HG02870 (cell line): ENCODE measurements around the gene SIGLEC14.
"Not testable (repeated sequence)": the region's sequence is repeated elsewhere in the genome, so short reads cannot be mapped to it uniquely, and the experiment has no call there.

ENCODE experiments used
- ATAC-seq: cut with Tn5 transposase; IDR thresholded peaks from one replicate; pipeline ENCODE4 v1.9.1; 2021; ENCODE audit warnings: mild to moderate bottlenecking, moderate library complexity; ENCODE audit not compliant: unreplicated experiment

SIGLEC14 gene

DNA sequence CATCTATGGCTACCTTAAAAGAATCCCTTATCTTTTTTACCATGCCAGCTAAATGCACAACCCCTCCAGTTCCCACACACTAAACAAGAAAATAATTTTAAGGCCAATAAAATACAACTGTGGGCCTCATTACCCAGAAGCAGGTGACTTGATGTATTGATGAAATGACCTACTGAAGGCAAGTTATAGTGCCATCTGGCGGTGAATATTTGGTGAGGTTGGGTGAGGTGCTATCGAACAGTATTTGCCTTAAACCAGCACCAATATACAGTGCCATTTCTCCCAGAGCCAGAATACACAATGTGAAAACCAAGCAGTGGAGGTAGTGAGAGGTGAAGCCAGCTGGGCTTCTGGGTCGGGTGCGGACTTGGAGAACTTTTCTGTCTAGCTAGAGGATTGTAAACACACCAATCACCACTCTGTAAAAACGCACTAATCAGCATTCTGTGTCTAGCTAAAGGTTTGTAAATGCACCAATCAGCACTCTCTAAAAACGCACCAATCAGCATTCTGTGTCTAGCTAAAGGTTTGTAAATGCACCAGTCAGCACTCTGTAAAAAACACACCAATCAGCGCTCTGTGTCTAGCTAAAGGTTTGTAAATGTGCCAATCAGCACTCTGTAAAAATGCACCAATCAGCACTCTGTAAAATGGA lies 29.4 kb upstream of the SIGLEC14 start:
- not testable (repeated sequence) for ATAC-seq

DNA sequence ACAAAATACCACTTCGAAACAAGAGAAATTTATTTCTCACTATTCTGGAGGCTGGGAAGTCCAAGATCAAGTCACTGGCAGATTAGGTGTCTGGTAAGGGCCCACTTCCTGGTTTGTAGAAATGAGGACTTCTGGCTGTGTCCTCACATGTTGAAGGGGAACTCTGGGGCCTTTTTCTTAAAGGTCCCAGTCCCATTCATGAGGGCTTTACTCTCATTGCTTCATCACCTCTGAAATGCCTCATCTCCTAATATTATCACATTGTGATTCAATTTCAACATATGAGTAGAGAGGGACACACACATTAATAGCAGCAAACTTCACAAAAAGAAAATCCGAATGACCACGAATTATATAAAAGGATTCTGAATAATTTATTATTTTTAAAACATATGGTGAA lies 21.6 kb upstream of the SIGLEC14 start:
- no peak for ATAC-seq

DNA sequence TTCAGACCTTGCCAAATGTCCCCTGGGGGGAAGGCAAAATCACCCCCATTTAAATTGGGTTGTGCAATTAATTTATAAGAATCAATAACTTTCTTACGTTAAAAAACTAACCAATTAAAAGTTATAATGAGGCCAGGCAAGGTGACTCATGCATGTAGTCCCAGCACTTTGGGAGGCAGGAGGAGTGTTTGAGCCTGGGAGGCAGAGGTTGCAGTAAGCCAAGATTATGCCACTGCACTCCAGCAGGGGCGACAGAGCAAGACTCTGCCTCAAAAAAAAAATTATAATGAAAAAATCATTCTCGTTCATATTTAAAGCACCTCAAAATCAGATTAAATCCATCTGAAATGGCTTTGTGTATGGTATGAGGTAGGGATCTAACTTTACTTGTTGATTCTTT lies 18.4 kb upstream of the SIGLEC14 start:
- no peak for ATAC-seq

DNA sequence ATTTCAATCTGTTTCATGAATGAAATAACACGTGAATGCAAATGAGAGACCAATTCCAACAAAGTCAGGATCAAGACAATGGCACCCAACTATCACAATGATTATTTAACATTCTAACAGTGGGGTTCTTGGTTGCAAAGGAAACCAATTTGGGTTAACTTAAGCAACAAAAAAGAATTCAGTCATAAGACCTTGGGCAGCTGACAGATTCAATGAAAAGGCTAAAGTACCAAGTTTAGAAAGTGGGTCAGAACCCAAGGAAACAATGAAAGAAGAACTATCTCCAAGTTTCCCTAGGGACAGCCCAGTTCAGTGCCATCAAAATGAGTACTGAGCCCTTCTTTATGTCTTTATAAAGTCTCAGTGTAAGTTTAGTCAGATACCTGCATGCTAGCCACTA lies 17.5 kb upstream of the SIGLEC14 start:
- ATAC-seq: no peak

DNA sequence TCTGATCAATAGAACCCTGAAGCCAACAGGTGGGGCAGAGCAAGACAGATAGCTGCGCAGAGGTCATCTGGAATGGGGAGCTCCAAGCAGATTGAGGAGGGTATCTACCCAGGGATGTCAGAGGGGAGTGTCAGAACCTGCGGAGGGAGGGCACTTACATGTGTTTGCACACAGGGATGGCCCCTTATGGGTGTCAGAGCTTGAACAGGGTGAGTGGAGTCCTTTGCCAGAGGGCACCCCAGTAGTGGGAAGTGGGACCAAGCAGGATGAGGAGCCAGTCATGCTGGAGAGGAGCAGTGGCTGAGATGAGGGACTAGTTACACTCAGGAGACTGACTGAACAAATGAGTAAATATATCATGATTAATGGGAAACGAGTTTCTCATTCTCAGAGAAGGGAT lies 17.0 kb upstream of the SIGLEC14 start:
- ATAC-seq: no peak

DNA sequence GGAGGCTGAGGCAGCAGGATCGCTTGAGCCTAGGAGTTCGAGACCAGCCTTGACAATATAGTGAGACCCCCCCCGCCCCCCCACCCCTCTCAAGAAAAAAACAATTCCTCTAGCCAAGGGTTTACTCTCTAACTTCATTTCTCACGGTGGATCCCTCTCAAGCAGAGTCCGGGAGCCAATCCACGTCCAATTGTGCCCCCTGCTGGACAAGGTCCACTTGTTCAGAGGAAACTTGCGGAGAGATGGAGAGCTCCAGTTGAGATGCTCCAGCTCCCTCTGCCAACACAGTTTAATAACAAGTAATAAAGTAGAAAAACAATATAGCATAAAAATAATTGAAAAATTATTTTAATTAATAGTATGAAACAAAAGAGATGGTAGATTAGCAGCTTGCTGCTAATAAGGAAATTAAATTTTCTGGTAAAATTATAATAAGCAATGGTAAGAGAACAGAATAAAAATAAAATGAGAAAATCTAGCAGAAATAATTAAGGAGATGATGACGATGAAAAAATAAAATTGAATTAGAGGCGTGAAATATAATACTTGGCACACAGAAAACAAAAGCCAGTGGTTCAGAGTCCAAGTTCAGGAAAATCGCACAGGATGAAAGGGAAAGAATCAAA lies 14.5 kb upstream of the SIGLEC14 start:
- no peak for ATAC-seq

DNA sequence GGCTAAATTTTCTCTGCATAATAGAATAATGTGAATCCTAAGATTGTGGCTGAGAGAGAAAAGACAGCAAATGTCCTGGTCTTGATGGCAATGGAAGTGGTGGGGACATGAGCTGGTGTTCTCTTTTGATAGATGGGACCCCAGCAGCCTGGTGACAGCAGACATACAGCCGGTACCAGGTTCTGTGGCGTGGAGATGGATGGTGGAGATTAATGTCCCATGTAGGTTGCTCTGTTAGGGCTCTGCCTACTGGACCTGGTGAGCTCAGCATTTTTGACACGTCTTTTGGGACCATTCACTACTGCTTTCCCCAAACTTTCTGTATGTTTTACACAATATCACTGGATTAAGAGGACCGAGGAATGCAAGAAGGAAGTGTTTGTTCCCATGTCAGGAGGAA lies 8.2 kb upstream of the SIGLEC14 start:
- ATAC-seq: no peak

DNA sequence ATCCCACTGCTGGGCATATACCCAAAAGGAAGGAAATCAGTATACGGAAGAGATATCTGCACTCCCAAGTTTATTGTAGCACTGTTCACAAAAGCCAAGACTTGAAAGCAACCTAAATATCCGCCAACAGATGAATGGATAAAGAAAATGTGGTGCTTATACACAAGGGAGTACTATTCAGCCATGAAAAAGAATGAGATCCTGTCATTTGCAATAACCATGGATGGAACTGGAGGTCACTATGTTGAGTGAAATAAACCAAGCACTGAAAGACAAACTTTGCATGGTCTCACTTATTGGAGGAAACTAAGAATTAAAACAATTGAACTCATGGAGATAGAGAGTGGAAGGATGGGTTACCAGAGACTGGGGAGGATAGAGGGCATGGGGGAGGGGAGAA lies 6.5 kb upstream of the SIGLEC14 start:
- ATAC-seq: no peak

DNA sequence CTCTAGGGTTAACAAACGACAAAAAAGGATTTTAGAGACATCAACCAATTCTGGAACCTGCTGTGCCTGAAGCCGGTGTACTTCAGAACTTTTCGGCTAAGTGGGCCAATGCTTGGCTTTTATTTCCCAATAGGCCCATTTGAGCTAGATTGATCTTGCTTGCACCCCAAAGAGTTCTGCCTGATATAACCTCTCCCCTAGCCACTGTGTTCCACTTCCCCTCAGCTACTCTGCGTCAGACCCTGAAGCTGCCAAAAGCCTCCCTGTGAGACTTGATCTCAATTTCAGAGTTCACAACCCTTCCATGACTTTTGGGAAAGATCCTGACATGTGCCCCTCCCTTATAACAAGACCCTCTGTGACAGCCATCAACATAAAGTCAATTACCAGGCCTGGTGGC lies 5.6 kb upstream of the SIGLEC14 start:
- ATAC-seq: no peak

DNA sequence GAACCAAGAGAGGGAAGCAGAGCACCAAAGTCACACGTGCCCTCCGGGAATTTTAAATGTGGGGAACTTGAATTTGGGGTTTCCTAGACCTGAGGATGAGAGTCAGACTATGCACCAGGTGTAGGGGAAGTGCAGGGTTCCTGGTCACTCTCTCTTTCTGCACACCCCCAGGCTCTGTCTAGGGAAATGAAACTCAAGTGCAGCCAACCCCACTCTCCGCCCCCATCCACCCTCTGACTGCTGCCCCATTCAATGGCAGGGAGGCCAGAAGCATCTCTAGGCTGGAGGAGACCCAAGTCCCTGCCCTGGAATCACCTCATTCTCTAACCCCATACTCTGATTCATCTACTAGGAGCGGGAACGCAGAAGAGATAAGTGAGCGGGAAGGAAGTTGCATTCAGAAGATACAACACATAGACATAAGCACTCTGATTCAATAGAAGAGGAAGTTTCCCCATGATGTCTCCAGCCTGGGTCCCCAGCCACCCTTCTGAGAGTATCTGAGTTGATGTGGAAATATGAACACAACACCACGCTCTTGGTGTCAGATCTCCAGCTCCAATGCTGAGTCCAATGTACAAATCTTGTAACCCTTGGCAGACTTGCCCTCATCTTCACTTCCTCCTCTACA lies 4.7 kb upstream of the SIGLEC14 start:
- ATAC-seq: no peak

DNA sequence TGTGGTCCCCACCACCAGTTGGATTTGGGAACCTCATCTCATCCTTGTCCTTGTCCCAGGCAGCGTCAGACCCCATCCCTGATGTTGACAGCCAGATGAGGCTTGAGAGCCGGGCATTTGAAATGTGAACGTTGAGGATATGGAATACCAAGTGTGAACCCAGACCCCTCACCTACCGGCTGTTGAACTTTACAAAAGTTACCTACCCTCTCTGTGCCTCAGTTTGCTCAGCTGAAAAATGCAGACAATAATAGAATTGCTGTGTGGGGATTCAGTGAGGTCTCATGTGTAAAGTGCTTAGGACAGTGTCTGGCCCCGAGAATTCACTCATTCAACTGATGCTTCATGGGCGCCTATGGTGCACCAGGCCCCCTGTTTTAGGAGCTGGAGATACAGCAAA lies 693 bp upstream of the SIGLEC14 start:
- no peak for ATAC-seq

DNA sequence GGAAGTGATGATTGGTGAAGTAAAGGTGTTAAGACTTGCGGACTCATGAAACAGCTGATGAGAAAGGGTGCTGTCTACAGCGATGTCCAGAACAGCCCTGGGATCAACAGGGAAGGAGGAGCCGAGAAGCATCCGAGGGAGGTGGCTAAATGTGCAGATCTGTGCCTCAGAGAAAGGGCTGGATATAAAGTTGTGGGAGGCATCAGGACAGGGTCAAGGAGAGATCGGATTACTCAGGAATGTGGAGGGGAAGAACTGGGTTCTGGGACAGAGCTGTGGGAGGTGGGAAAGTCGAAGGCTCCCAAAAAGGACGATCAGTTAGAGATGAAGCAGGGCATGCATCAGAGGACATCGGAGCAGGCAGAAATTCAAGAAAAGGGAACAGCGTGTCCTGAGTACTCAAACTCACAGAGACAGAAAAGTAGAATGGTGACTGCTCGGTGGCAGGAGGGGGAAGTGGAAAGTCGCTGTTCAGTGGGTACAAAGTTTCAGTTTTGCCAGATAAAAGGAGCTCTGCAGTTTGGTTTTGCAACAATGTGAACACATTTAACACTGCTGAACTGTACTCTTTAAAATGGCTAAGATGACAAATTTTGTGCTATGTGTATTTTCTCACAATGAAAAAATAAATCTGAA lies 1.9 kb downstream of the SIGLEC14 start:
- no peak for ATAC-seq

DNA sequence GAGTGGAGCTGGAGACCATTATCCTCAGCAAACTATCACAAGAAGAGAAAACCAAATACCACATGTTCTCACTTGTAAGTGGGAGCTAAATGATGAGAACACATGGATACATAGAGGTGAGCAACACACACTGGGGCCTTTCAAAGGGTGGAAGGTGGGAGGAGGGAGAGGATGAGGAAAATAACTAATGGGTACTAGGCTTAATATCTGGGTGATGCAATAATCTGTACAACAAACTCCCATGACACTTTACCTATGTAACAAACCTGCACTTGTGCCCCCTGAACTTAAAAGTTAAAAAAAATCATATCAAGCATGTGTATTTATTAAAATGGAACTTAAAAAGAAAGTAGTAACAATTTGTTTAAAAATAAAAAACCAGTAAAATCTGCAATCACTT lies 5.0 kb downstream of the SIGLEC14 start:
- ATAC-seq: no peak

DNA sequence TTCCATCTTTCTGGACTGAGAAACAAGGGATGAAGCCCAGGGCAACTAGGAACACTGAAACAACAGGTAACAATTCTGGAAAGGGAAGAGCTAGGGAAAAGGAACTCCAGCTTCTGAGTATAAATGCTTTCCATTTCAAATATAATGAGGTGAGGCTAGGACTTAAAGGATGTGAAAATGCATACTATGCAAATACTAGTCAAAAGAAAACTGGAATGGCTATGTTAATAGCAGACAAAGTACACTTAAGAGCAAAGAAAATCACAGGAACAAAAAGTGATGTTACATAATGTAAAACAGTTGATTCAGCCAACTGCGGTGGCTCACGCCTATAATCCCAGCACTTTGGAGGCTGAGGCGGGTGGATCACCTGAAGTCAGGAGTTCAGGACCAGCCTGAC lies 6.2 kb downstream of the SIGLEC14 start:
- ATAC-seq: no peak

DNA sequence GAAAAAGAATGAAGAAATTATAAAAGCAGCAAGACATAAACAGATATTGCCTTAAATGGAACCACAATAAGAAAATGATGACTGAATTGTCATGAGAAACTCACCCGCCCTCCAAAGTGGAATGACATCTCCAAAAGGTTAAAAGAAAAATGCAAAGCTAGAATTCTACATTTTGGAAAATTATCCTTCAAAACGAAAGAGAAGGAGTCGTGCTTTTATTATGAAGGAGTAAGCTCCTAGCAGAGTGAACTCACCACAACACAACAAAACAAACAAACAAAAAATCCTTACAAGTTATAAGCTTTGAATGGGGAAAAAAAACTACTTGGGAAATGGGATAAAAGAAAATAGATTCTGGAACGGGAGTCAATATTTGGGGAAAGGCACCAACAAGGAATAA lies 6.7 kb downstream of the SIGLEC14 start:
- no peak for ATAC-seq

DNA sequence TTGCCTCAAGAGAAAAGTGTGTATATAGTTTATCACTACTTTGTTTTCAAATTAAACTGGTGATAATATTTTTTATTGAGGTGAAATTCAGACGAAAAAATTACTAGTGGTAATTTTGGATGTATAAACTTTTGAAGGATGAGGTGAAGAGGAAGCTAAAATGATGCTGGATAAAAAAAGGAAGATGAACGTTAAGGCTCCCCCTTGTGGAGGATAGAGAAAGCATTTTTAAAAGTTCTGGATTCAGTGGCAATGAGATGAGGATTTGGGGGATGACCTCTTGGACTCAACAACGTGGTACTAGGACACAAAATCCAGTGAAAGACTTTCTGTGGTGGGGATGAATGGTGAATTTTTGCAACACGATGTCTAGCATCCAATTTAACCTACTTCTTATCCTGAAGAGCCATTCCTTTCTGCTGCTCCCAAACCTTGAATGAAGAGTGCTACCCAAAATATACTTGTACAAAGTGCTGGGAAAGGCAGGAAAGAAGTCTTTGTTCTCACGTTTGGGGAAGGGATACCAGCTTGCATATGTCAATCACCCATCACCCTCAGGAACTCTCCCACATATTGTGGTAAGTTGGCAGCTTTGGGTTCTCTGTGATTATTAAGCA lies 9.2 kb downstream of the SIGLEC14 start:
- ATAC-seq: no peak

DNA sequence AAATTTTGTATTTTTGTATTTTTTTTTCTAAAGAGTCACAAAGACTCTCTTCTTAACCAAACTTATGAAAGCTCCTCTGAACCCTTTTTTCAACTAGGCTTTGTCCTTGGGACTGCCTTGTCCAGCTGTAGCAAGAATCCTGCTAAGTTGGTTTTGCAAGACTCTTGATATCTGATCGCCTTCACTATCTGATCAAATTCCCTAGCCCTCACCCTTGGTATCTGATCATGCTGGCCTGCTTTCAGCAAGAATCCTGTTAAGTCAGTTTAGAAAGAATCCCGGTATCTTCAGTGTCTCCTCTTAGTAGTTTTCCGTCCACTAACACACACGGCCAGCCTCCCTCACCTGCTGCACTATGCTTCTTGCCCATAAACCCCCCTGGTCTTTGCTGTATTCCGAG lies 14.5 kb downstream of the SIGLEC14 start:
- ATAC-seq: no peak

DNA sequence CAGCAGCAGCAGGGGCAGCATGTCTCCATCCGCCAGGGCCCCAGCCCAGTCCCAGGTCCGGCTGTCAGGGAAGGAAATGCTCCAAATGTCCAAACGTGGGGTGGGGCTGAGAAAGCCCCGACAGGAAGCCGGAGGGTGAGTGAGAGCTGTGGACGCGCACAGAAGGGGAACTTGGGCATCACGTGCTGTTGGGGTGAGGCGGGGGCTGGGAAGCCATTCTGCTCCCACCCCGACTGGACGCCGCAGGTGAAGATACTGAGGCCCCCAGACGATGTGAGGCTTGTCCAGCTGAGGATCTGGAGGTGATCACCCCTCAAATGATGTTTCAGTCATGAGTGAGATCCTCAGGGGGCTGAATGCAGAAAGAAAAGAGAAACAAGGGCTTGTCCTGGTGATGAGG lies 16.3 kb downstream of the SIGLEC14 start, which contains the start of gene SIGLEC5:
Gene SIGLEC5 (minus strand): TSS at position 87 of the 400 bp plus-strand sequence. CDS start 66 bp downstream, at position 21.
- not testable (repeated sequence) for ATAC-seq

DNA sequence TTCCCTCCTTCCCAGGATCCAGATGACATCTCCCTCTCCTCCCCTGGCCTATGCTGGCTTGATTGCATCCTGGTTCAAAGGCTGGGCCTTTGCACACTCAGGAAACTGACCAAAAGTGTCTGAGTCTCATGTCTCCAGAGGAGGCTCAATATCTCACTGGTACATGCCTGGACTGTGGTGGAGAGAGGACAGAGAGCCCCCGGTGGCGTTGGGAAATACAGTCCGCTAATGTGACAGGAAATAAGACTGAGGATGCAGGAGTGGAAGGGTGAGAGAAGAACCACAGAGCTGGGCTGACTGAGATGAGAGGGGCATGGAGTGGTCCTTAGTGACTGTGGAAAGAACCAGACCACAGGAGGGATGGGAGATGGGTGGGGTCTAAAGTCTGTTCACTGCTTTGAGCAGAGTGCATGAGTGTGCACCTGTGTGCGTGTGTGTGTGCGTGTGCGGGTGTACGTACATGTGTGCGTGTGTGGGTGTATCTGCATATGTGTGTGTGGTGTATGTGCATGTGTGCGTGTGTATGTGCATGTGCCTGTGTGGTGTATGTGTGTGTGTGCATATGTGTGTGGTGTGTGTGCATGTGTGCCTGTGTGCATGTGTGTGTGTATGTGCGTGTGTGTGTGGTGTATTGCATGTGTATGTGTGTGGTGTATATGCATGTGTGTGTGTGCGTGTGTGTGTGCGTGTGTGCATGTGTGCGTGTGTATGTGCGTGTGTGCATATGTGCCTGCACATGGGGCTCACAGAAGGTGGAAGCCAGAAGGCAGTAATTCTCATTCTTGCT lies 18.3 kb downstream of the SIGLEC14 start:
- ATAC-seq: no peak

DNA sequence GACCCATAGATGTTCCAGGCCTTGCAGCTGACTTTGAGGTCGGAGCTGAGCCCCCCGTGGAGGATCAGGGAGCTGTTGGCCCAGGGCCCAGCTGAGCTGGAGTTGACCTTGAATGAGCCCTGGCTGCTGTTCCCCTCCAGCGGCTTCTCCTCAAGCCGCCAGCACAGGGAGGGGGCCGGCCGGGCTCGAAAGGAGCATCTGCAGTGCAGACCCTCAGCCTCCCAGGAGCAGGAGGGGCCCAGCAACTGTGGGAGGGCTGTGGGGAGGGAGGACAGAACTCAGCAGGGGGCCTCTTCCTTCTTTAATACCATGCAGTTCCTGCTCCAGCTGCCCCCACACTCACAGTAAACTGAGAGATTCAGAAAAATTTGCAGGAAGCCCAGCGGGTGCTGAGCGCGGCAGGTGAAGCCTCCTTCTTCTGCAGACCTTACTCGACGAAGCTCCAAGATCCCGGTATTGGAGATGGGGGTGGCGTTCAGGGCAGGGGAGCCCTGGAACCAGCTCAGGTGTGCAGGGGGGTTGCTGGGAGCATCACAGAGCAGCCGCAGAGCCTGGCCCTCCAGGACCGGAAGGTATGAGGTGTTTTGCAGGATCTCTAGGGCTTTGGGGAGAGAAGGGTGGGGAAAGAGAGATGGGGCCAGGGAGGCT lies 19.0 kb downstream of the SIGLEC14 start:
- ATAC-seq: no peak
